GM21528 (cell line): Measurements from ENCODE around the gene ANK3.

Source experiments
- ATAC-seq: cut with Tn5 transposase; IDR thresholded peaks from one replicate; pipeline ENCODE4 v1.9.1; 2021; ENCODE audit warnings: mild to moderate bottlenecking, moderate library complexity; ENCODE audit not compliant: unreplicated experiment, low FRiP score

Gene ANK3

DNA sequence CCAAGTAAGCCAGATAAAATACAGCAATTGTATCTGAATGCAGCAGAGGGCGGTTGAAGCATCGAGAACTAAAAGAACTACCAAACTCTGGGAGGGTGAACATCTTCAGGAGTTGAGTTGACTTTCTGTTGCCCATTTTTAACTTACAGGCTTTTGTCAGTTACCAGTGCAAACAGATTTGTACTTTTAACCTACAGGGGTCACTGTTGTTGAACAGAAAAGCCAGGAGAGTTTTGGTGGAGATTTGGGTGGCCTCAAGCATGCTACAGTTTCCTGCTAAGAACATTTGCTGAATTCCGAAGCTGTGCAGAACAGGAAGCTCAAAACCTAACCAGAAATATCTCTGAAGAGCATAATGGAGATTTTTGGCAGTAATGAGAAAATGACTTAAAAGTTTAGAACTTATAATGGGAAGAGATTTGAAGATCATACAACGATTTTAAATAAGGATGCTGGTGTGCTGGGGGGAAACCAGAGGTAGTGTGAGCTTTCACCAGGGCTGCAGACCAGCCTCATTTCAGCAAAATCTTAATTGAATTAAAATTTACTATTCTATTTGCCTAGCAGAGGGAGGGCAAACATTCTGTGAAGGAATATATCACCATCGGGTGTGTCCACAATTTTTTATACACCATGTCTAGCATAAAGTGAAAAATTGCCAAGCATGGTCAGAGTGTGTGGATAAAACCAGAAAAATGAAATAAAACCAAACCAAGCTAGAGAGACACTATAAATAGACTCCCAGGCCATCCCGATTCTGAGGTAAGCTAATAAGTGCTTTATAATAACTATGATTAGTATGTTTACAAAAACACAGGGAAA, 274.7 kb downstream of the ANK3 start:
- ATAC-seq, result no peak

DNA sequence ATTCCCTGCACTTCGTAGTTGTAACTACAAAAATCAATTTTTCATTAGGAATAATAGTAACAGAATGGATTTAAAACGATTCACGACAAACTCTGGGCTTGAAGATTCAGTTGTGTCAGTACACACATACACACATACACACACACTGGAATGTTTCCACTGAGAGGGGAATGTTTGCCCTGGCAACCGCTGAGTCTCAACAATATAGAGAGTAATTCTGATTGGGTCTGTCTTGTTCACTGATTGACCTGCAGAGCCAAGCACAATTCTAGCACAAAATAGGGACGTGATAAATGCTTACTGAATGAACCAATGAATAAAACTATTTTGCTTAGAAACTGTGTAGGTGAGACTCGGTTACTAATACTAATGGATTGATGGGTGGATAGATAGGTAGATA, 278.9 kb downstream of the ANK3 start:
- no peak for ATAC-seq

DNA sequence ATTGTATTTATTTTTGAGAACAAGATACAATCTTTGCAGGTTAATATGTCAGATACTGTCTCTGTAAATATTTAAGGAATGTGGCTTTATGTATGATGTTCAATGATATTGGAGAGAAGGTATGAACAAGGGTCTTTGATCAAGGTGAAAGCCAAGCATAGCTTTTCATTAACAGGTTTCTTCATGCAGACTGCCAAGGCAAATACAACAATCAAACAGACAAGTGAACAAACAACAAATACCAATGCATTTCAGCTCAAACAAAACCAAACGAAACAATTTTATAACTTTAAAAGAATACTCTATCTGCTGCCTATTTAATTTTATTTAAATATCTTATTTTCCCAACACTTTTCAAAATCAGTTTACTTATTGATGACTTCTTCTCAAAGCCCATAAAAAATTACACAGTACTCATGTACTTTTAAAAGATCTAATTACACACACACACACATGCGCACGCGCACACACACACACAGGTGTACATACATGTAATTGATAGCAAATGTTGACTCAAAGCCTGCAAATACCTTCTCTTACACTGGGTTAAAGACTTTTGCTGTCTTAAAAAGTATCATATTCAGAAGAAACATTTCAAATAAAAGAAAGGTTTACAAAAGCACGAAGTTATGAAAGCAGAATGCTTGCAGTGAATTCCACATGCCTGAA, 282.2 kb downstream of the ANK3 start:
- no peak for ATAC-seq

DNA sequence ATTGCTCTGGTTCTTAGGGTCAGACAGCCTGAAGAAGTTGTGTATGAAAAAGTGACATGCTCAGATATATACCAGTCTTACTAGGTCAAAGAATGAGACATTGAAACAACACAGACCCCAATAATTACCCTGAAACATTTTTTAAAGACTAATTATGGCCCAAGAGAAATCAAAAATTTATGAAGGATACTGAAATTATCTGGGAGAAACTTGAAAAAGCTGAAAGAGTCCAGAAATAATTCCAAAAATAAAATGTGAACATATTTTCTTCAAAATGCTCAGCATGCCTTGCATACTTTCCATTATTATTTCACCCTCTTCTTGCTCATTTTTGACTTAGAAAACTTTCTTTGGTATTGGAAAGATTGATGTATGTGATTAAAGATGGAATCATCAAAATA, 284.4 kb downstream of the ANK3 start:
- no peak for ATAC-seq

DNA sequence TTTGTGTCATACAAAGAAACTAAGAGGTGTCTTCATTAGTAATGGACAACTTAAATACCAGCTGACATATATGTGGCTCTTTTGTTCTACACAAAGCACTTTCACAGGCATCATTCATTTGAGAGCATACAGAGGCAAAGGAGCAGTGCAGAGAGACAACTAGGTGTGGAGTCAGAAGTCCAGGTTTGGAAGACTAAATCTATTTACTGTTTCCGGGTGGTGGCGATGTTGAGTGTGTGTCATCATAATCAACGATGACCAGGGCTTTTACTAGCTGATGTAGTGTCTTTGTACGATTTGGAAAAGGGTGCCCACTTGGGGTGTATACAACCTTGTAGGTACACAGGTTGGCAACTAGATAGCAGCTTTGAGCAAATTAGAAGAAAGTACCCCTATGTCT, 287.9 kb downstream of the ANK3 start:
- no peak for ATAC-seq

DNA sequence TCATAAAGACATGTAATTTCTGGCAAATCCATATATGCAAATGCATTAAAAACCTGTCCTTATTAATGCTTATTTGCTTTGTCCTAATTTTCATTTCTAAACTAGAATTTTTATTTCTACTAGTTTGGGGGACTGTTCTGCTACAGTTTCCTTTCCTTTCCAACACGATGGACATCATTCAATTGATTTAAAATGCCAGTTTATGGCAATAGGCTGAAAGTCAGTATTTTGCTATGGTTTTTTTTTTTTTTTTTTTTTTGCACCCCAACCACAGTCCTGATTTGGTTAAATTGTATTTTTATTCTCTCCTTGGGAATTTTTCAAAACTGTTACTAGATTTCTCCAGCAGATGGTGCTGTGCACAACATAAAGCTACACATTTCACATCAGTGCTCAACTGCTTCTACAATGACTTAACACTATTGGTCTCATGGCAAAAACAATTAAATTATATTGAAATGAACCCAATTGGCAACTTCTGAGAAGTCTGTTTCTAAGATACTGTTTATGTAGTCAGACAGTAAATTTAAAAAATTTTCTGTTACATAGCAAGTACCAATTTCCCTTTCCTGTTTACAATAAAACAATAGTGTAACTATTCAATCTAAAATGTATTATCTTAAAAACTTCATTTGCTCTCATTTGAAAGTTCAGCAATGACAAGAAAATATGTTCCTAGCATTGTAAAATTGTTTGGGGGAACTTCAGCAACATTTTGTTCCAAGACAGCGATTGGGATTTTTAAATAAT, 289.5 kb downstream of the ANK3 start:
- no peak for ATAC-seq

DNA sequence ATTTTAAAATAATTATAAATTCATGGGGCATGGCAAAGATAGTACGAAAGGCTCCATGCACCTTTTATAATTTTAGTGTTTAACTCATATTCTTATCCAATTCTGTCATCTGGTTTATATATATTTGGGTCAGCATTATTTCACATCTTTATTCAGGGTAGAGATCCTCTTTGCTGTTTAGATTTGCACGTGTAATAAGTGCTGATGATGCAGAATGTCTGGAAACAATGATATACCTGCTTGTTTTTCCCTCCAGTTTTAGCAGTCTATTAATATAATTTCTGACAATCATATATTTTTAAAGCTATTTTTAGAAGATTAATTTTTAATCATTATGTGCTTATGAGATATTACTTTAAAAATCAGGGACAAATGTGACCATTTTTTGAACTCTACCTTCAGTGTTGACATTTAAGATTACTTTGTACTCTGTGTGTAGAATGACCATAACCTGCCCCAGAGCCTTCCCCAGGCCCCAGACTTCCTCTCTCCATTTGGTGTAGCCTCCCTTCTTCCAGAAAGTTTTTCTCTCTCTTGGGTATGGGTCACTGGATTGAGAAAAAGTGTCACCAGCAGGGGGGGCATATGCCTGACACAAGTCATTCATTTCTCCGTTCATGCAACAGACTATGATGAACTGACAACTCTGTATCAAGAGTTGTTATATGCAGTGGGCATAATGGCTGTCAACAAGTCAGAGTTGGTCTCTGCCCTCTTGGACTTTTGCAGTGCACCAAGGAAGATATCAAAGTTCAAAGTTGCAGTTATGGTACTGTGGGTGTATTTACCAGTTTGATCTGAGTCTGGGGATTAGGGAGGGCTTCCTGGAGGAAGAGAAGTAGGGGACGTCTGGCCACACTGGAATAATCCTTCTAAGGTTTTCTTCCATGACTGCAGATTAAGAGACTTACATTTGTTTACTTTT, 290.7 kb downstream of the ANK3 start:
- no peak for ATAC-seq

DNA sequence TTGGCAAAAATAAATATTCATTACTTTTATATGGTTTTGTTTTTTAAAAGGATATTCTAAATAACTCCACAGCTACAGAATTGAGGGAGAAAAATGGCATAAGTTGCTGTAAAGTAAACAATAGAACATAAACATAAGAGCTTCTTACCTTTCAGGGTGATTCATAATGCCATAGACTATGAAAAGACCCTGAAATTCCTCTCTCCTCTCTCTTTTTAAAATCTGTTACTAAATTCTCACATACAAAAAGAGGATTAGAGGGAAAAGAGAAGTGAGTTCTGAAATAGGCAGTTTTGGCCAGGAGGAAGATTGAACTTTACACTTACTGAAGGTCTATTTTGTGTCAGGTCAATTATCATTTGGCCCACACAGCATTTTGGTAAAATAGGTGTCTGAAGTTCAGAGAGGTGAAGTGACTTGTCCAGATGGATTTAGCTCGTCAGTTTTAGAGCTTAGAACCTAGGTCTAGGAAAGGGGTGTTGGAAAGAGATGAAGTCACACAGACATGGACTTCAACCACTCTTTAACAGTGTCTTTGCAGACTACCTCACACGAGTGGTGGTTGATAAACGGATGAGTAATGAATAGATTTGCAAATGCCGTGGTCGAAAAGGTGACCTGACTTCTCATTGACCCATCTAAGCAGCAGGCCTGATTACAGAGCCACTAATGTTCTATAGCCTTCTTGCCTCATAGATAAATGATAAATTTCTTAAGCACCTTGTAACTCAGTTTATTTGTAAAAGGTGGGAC, 292.7 kb downstream of the ANK3 start:
- ATAC-seq, result peak; percentile 69

DNA sequence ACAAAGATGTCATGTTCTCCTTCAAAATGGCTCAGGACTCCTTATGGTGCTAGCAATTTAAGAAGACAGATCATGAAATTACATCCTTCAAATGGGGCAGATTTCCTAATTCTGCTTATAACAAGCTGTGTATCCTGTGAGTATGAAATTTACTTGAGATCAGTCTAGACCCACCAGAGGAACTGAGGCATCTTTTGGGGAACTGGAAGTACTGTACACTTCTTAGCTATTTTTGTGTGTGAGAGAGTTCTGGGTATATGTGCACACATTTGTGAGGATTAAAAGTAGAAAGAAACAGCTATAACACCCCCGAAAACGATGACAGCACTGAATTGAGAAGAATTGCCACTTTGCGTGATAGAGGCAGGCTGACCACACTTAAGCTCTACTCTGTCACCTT, 296.4 kb downstream of the ANK3 start:
- ATAC-seq, result peak; percentile 53

DNA sequence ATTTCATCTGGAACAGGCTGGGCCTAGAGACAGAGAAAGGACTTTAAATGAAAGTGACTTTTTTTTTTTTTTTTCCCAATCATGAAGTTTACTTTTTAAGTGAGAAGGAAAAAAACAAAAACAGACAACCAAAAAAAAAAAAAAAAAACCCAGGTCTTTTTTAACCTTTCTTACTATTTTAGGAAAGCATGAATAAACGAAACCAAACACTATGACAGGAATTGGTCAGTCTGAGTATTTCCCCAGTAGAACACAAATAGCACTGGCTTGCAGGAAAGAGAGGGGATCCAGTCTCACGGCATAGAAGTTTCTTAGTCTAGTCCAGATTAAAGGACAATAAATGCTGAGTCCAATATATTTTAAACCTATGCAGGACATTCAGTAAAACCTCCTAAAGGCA, 302.8 kb downstream of the ANK3 start:
- no peak for ATAC-seq

DNA sequence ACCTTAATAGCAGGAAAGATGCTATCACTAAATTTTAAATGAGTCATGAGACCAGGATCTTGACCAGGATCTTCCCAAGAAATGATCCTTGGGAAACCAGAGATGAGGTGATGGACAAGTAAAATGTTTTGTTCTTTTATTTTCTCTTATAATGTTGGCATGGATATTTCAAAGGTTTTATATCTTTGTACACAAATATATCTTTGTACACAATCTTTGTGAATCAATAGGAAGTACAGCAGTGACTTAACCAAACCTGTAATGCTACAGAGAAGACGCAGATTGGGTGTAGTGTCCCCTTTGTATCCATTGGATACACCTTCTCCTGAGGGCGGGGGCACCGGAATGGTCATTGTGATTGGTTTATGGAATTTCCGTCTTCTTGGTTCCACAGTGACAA, 303.3 kb downstream of the ANK3 start:
- ATAC-seq, result no peak

DNA sequence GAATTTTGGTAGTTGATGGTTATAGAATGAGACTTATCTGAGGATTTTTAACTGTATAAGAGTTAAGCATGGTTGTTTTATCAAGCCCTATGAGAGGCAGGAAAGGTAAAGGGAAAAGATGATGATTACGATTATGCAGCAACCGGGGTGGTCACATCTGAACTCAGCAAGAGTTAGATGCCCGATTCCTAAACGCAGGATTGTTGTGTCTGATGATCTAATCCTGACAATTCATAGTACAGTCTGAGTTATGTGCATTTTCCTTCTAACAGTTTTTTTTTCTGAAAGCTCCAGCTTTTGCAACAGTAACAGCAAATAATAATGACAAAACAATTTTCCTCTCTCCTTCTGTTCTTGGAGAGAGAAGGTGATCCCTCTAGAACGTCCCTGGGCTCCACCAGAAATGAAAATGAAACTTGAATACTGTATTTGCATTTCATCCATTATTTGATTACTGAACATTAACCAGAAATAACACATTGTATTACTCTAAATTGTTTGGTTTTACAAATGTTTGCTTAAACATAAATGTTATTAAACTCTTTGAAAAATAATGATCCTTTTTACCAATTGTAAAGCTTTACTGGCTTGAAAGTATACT, 306.8 kb downstream of the ANK3 start:
- ATAC-seq, result no peak

DNA sequence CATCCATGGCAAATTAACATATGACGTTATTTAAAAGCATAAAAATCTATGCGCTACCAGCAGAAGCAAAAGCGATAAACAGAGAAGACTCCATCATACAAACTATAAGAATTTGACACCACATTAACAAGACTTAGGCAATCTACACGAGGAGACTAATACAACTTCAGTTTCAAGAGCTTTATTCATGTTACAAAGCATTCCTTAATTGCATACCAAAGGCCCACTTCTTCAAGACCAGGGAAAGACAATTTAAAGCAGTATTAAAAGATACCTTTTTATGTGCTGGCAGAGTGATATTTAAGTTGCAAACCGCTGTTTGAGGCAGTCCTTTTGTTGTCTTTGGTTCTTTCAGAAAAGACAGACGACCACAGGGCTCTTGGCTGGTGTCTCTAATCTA, 307.3 kb downstream of the ANK3 start:
- no peak for ATAC-seq

DNA sequence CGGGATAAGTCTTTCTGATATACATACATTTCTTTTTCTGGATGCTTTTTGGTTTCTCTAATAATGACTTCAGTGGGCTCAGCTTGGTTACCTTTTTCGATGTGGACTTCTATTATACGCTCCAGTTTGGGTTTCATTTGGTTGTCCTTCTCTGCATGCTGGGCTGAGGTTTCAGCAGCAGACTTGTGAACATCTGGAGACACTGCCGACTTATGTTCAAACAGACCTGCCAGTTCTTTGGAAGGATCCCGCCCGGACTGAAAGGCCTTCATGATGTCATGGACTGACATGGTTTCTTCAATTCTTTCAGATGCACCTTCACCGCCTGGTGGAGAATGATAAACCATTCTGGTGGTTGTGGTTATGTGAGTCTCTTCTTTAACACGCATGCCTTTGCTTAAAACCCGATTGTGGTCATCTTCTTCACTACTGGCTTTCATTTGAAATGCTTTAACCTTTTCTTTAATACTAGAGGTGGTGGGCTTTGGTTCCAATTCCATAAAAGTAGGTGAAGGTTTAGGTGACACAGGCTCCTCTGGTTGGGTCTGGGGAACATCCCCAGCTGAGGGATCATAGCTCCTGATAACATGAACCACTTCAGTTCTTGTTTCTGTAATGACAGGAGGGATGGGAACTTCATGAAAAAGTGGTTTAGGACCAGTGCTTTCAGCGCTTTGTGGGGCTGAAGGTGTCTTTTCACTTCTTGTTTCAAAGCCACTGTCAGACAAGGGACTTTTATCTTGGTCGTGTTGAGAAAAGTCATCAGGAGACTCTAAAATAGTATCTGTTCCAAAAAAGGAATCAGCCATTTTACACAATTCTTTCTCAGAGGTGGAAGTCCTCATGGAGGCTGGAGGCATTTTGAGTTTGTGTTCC, 315.7 kb downstream of the ANK3 start:
- peak; percentile 92 for ATAC-seq

DNA sequence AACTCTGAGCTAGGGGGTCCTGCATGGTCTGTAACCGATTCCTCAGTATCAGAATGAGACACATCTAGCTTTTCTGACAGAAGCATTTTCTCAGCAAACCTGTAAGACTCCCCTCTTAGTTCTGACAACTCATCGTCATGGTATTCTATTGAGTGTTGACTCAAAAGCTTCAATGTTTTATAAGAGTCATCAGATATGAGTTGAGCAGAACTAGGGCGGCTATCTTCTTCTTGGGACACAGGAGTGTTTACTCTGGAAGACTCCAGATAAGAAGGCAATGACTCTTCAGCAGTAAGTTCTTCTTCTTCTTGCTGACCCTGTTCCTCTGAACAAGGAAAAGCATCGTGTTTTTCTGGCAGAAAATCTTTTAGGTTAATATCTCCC, 316.3 kb downstream of the ANK3 start:
- ATAC-seq, result no peak

DNA sequence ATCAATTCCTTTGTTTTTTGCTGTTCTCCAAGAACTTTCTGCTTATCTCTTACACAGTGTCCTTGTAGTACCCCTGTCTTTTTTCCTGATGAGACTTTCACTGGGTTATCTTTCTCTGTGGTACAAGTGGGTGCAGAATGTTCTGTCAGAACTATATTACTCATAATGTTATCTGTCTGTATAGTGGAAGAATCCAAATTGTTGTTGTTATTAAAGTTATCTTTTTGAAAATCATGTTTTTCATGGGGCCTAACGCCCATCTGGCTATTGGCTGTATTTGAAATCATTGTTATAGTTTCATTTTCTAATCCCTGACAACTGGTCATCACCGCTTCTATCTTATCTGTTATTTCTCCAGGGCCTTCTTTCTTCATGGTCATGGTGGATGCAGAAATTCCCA, 320.4 kb downstream of the ANK3 start:
- ATAC-seq, result no peak

DNA sequence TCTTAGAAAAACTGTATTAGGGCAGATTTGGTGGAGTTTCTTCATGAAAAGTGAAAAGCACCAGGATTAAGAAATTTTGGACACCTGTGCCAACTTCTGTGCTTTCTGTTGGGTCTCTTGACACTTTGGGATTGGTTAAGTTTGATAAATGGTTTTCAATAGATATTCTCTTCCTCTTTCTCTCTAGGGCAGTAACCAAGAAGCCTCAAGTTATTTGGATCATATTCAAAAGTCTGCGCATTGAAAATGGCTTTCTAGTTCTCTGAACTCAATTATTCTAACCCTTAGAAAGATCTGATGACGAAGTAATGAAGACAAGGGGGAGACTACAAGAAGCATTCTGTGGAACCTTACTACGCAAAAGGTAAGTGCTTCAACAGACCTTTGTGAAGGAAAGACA, 339.3 kb downstream of the ANK3 start:
- no peak for ATAC-seq

DNA sequence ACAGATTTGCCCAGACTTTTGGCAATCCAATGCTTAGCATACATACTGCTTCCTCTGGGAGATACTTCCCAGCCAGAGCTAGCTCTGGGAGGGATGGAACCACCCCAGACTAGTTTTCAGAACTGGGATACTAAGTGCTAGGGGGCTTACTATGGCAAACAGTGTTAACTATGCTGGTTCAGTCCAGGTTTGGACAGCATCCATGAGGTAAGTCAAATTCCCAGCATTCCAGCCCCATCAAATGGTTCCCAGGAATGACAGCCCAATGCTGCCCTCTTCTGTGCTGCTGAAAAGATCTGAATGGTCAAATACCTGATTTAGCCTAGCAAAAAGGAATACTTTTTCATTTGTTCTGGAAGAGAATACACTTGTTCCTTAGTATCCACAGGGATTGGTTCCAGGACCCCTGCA, 341.6 kb downstream of the ANK3 start:
- ATAC-seq, result no peak
